Measurements from ENCODE around the gene MATN1.

Gene MATN1

DNA sequence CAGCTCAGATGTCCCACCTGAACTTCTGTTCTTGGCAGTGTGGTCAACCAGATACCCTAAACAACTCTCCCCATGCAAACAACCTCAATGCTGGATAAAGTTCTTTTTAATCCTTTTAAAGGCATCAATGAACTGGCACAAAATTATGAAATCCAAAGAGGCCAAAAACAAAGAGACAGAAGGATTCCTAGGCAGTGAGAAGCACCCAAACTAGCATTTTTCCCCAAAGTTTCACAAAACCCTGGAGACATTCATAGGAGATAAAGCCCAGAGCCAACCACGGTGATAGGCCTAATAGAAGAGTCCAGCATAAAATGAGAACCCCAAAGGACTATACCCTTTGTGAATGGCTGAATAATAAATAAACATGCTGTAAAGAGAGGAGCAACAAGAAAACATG, 50.7 kb downstream of the MATN1 start:
- TF ChIP-seq, protein P1, sequence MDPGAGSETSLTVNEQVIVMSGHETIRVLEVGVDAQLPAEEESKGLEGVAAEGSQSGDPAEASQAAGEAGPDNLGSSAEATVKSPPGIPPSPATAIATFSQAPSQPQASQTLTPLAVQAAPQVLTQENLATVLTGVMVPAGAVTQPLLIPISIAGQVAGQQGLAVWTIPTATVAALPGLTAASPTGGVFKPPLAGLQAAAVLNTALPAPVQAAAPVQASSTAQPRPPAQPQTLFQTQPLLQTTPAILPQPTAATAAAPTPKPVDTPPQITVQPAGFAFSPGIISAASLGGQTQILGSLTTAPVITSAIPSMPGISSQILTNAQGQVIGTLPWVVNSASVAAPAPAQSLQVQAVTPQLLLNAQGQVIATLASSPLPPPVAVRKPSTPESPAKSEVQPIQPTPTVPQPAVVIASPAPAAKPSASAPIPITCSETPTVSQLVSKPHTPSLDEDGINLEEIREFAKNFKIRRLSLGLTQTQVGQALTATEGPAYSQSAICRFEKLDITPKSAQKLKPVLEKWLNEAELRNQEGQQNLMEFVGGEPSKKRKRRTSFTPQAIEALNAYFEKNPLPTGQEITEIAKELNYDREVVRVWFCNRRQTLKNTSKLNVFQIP (CRISPR knock-in tag; IDR thresholded peaks at IDR 0.05; ENCODE audit: borderline replicate concordance, low read depth): no peak
- TF ChIP-seq ARNTL (CRISPR knock-in tag; IDR thresholded peaks at IDR 0.05; ENCODE audit: borderline replicate concordance, low read depth): no peak
- ATAC-seq: no peak

DNA sequence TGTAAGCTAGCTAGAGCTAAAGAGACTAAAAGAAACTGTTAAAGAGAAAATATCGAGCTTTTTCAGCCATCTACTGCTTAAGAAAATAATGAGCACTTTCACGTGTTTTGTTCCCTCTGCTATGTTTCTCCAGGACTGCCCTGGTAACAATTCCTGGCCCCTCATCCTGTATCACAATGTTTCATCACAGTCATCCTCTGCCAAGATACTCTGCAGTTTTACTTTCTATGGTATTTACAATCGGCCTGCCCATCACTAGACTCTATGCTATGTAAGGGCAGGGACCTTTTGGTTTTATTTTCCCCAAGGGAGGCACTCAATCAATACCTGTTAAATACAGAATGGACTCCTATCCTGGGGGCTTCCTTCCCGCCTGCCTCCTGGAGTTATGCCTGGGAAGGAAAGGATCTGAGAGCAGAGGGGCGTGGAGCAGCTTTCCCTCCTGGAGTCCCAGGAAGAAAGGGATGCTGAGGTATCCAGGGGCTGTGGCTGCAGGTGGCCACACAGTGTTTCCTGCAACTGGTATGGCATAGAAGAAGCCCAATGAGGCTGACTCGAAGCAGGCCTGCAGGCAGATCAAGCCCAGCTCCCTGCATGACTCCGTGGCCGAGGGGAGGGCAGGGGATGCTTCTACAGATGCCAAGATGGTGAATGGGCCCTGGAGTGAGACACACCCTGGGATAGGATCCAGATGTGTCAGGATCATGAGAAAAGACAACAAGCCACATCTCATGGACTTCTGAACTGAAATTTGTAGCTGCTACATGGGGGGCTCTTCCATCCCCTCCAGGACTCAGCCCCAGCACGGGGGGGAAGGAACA, 52.9 kb downstream of the MATN1 start:
- no peak for ATAC-seq
- TF ChIP-seq, protein P1 (CRISPR knock-in tag; IDR thresholded peaks at IDR 0.05; ENCODE audit: borderline replicate concordance, low read depth): no peak
- no peak for TF ChIP-seq ZFP3 (CRISPR knock-in tag; IDR thresholded peaks at IDR 0.05)
- TF ChIP-seq TOX (CRISPR knock-in tag; IDR thresholded peaks at IDR 0.05; ENCODE audit: borderline replicate concordance): no peak
- no peak for TF ChIP-seq SNAI2 (CRISPR knock-in tag; IDR thresholded peaks at IDR 0.05)
- no peak for TF ChIP-seq ZFP30 (CRISPR knock-in tag; IDR thresholded peaks at IDR 0.05)

- no peak for ATAC-seq
- no peak for TF ChIP-seq ZNF70 (CRISPR knock-in tag; IDR thresholded peaks at IDR 0.05)
- TF ChIP-seq, protein P1 (CRISPR knock-in tag; IDR thresholded peaks at IDR 0.05; ENCODE audit: borderline replicate concordance, low read depth): no peak
These were observed 54.6 kb downstream of the MATN1 start for GRCh38 chr1:30668546-30669327.

DNA sequence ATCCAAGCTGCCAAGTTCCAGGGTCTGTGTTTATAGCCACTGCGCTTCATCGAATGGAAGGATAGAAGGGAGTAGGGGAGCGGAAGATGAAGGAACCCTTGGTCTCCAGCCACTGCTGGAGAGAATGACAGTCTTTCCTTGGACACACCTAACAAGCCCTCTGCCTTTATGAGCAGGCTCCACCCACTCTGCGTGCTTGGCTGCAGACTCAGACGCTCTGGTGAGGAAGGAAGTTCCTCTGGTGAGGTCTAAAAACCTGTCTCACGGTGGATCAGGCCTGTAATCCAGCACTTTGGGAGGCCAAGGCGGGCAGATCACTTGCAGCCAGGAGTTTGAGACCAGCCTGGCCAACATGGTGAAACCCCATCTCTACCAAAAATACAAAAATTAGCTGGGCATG, 55.4 kb downstream of the MATN1 start:
- TF ChIP-seq ZFP3 (CRISPR knock-in tag; IDR thresholded peaks at IDR 0.05): no peak
- TF ChIP-seq, protein P2, sequence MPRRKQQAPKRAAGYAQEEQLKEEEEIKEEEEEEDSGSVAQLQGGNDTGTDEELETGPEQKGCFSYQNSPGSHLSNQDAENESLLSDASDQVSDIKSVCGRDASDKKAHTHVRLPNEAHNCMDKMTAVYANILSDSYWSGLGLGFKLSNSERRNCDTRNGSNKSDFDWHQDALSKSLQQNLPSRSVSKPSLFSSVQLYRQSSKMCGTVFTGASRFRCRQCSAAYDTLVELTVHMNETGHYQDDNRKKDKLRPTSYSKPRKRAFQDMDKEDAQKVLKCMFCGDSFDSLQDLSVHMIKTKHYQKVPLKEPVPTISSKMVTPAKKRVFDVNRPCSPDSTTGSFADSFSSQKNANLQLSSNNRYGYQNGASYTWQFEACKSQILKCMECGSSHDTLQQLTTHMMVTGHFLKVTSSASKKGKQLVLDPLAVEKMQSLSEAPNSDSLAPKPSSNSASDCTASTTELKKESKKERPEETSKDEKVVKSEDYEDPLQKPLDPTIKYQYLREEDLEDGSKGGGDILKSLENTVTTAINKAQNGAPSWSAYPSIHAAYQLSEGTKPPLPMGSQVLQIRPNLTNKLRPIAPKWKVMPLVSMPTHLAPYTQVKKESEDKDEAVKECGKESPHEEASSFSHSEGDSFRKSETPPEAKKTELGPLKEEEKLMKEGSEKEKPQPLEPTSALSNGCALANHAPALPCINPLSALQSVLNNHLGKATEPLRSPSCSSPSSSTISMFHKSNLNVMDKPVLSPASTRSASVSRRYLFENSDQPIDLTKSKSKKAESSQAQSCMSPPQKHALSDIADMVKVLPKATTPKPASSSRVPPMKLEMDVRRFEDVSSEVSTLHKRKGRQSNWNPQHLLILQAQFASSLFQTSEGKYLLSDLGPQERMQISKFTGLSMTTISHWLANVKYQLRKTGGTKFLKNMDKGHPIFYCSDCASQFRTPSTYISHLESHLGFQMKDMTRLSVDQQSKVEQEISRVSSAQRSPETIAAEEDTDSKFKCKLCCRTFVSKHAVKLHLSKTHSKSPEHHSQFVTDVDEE (CRISPR knock-in tag; IDR thresholded peaks at IDR 0.05): no peak
- no peak for ATAC-seq

GRCh38 chr1:30666756-30667273, 56.6 kb downstream of the MATN1 start:
- ATAC-seq: no peak
- TF ChIP-seq BACH2 (CRISPR knock-in tag; IDR thresholded peaks at IDR 0.05; ENCODE audit: borderline replicate concordance) (no peak), GLIS3 (CRISPR knock-in tag; IDR thresholded peaks at IDR 0.05) (no peak), ZNF565 (CRISPR knock-in tag; conservative IDR thresholded peaks at IDR 0.05; ENCODE audit: low read depth) (no peak), ESRRG (CRISPR knock-in tag; IDR thresholded peaks at IDR 0.05) (no peak), ZNF70 (CRISPR knock-in tag; IDR thresholded peaks at IDR 0.05) (no peak), ZFP3 (CRISPR knock-in tag; IDR thresholded peaks at IDR 0.05) (no peak), ZC3H10 (CRISPR knock-in tag; IDR thresholded peaks at IDR 0.05) (no peak)
- TF ChIP-seq, protein P3, sequence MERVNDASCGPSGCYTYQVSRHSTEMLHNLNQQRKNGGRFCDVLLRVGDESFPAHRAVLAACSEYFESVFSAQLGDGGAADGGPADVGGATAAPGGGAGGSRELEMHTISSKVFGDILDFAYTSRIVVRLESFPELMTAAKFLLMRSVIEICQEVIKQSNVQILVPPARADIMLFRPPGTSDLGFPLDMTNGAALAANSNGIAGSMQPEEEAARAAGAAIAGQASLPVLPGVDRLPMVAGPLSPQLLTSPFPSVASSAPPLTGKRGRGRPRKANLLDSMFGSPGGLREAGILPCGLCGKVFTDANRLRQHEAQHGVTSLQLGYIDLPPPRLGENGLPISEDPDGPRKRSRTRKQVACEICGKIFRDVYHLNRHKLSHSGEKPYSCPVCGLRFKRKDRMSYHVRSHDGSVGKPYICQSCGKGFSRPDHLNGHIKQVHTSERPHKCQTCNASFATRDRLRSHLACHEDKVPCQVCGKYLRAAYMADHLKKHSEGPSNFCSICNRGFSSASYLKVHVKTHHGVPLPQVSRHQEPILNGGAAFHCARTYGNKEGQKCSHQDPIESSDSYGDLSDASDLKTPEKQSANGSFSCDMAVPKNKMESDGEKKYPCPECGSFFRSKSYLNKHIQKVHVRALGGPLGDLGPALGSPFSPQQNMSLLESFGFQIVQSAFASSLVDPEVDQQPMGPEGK (CRISPR knock-in tag; IDR thresholded peaks at IDR 0.05; ENCODE audit: borderline replicate concordance): no peak
- TF ChIP-seq, protein P2 (CRISPR knock-in tag; IDR thresholded peaks at IDR 0.05): no peak

All from SK-N-SH treated with all-trans-retinoic acid at 6 μM for 48 hours (cell line).